Vagina (tissue), 2 donors: ENCODE data around the gene DACH1. TPM values are rescaled to one million over a fixed set of nuclear protein-coding genes. Genes with fewer than 3 reads are reported as not detected.

Experiments
- DNase-seq, 2 donors: peaks; one replicate each; pipeline ENCODE4 v3.0.0-alpha.2; 2017; ENCODE audit errors: extremely low spot score in 2 of 2
- H3K27ac ChIP-seq: fragments of 200-600 bp; sonication (generic); one replicate; pipeline ENCODE4 v1.5.1; 2019
- H3K27me3 ChIP-seq: fragments of 200-600 bp; sonication (generic); one replicate; pipeline ENCODE4 v1.5.1; 2019
- H3K36me3 ChIP-seq, 2 donors: fragments of 200-600 bp; sonication (generic); one replicate each; pipeline ENCODE4 v1.5.1; 2017 to 2019
- H3K4me1 ChIP-seq: fragments of 200-600 bp; sonication (generic); one replicate; pipeline ENCODE4 v1.5.1; 2019
- H3K4me3 ChIP-seq, 2 donors: fragments of 200-600 bp; sonication (generic); 1 replicate in 1 of 2; 2 replicates in 1 of 2; pipeline ENCODE4 v1.5.1; 2016 to 2019
- H3K9me3 ChIP-seq: fragments of 200-600 bp; sonication (generic); one replicate; pipeline ENCODE4 v1.5.1; 2019
- CTCF ChIP-seq, 3 experiments: fragments of 450-650 bp in 2 of 3; fragments of 200-600 bp in 1 of 3; sonication (generic) in 1 of 3; IDR thresholded peaks; one replicate each; pipeline ENCODE4 v1.5.1; 2017 to 2019; ENCODE audit warnings: antibody characterized with exemption in 3 of 3, mild to moderate bottlenecking in 2 of 3, moderate library complexity in 2 of 3
- POLR2A ChIP-seq, 2 donors: fragments of 450-650 bp; IDR thresholded peaks; one replicate each; pipeline ENCODE4 v1.6.1; 2017; ENCODE audit warnings: antibody characterized with exemption in 2 of 2, mild to moderate bottlenecking in 2 of 2, moderate library complexity in 2 of 2
- POLR2AphosphoS5 ChIP-seq, 2 donors: sonication (generic); formaldehyde crosslinking; IDR thresholded peaks; one replicate each; pipeline ENCODE4 v1.9.0; 2017; ENCODE audit warnings: antibody characterized with exemption in 2 of 2, mild to moderate bottlenecking in 2 of 2, low read depth in 1 of 2; ENCODE audit not compliant: insufficient read depth in 1 of 2
- intact Hi-C: fragments of 100-400 bp; cut with DNase I; formaldehyde crosslinking; loops from one replicate; pipeline ENCODE4 v1.15.1; 2023
- total RNA-seq: library from RNA; depleted of rRNA; stranded (reverse); fragments of >200 nt; gene quantifications from one replicate; pipeline ENCODE4 v1.2.3, GENCODE V29; 2016

DACH1 gene
- total RNA-seq, 1 donor from 2014 or later = 7.9 TPM

DNA sequence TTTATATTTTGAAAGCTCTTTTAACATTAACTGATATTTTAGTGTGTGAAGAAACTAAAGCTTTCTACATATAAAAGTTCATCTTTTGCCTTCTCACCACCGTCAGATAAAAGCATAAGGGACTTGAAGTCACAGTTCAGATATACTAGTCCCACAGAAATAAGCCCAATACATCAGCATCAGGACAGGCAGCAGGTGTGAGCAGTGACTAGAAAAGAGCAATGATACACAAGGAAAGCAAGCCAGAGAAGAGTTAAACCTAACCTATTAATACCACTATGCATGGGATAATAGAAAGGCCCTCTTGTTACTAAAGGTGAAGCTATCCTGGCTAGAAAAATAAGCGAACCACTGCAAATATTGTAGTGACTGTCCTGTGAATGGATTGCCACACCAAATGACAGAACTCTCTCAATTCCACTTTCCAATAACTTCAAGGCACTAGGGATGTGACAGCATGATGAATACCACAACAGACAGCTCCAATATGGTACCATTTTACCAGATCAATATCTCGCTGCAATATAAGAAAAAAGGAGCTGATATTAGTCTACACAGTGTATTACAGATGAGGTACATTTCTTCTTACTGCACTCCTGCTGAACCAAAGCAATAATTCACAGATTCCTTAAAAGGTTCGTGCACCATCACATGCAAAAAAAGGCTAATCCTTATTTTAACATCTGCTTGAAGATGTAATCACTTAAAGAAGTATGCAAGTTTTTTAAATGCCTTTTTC lies 114.1 kb downstream of the DACH1 start:
- TF ChIP-seq POLR2A (IDR thresholded peaks at IDR 0.05) (no peak), CTCF (IDR thresholded peaks at IDR 0.05) (no peak), POLR2AphosphoS5 (IDR thresholded peaks at IDR 0.05; ENCODE audit: insufficient read depth in 1 of 2, low read depth in 1 of 2) (no peak)
- Histone ChIP-seq H3K36me3 (no peaks in the 10 kb centered on the region), H3K9me3 (no peaks in the 10 kb centered on the region), H3K4me3 (no peak overlapping the region), H3K27me3 (no peaks in the 10 kb centered on the region), H3K27ac (no peak overlapping the region), H3K4me1 (no peaks in the 10 kb centered on the region)
- no peak for DNase-seq
- intact Hi-C loops = no loop called here

DNA sequence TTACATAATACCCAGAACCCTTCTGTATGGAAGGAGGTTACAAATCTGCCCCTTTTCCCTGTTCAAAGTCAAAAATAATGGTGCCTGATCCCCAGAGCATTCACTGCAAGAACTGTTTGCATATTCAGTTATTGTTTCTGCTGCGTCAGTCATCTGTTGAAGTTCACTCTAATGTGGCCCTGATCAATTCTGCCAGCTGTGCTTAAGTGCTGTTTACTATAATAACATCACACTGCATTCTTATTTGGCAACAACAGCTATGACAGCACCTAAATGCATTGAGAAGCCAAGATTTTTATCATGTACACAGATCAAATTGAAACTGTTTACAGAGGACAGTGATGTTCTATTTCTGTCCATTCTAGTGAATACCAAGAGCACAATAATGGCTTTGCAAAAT lies 115.9 kb downstream of the DACH1 start:
- intact Hi-C loops = no loop called here
- no peaks in the 10 kb centered on the region for H3K27me3 ChIP-seq
- no peaks in the 10 kb centered on the region for H3K9me3 ChIP-seq
- H3K27ac ChIP-seq = no peak overlapping the region
- no peaks in the 10 kb centered on the region for H3K4me1 ChIP-seq
- no peak overlapping the region for H3K4me3 ChIP-seq
- DNase-seq = no peak
- no peaks in the 10 kb centered on the region for H3K36me3 ChIP-seq
- TF ChIP-seq POLR2A (IDR thresholded peaks at IDR 0.05) (no peak), CTCF (IDR thresholded peaks at IDR 0.05) (no peak), POLR2AphosphoS5 (IDR thresholded peaks at IDR 0.05; ENCODE audit: insufficient read depth in 1 of 2, low read depth in 1 of 2) (no peak)

DNA sequence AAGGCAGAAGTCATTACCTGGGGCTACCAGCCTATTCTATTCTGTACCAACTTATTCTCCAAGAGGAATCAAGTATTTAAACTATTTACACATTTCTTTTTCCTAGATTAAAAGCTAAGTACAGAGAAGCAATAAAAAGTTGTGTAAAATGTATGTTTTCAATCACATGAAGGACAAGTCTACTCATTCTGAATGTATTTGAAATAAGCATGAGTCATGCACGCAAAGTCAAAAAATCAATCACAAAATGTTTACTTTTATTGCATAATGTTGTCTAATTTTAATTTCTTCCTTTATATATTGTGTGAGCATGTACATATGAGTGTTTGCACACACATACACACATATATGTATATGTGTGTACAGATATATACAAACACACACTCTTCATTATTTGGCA lies 136.7 kb downstream of the DACH1 start:
- H3K27ac ChIP-seq = no peak overlapping the region
- TF ChIP-seq POLR2A (IDR thresholded peaks at IDR 0.05) (no peak), POLR2AphosphoS5 (IDR thresholded peaks at IDR 0.05; ENCODE audit: insufficient read depth in 1 of 2, low read depth in 1 of 2) (no peak), CTCF (IDR thresholded peaks at IDR 0.05) (no peak)
- H3K4me1 ChIP-seq = no peaks in the 10 kb centered on the region
- H3K9me3 ChIP-seq = no peaks in the 10 kb centered on the region
- no peaks in the 10 kb centered on the region for H3K36me3 ChIP-seq
- intact Hi-C loops = no loop called here
- H3K27me3 ChIP-seq = no peaks in the 10 kb centered on the region
- DNase-seq = no peak
- H3K4me3 ChIP-seq = no peak overlapping the region

DNA sequence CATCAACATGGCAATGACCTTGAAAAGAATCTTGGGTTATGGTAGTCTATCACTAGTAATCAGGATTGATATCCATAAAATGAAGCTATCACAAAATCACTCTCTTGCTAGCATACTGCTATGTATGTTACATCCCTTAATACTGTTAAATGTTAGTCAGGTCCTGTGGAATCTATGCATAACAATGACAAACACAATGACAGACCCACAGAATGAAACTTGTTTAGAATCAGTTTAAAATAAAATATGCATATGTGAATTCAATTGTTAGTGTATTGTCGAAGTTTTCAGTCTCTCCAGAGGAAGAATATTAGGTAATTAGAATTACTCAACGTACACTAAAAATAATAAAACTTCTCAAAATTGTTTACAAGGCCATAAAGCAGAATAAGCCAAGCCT lies 137.6 kb downstream of the DACH1 start:
- no peak for DNase-seq
- H3K27ac ChIP-seq = no peak overlapping the region
- no peaks in the 10 kb centered on the region for H3K4me1 ChIP-seq
- no peaks in the 10 kb centered on the region for H3K9me3 ChIP-seq
- H3K36me3 ChIP-seq = no peaks in the 10 kb centered on the region
- no peak for TF ChIP-seq CTCF (IDR thresholded peaks at IDR 0.05)
- TF ChIP-seq POLR2AphosphoS5 (IDR thresholded peaks at IDR 0.05; ENCODE audit: insufficient read depth in 1 of 2, low read depth in 1 of 2) = no peak
- no peak for TF ChIP-seq POLR2A (IDR thresholded peaks at IDR 0.05)
- no peak overlapping the region for H3K4me3 ChIP-seq
- H3K27me3 ChIP-seq = no peaks in the 10 kb centered on the region
- intact Hi-C loops = no loop called here

DNA sequence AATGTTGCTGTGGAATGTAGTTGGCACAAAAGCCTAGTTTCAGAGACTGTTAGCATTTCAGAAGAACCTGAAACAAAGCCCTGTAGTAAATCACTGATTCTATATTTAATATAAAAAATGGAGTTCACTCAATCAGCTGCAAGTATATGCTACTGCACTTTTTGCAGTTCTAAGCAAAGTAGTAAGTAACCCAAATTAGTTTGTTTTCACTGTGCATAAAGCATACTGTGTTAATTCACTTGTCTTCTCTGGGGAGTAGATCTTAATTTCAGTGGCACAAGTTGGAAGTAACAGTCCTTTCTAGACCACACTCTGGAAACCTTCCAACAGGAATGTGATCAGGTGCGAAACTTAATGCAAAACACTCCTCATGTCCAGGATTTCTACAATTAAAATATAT lies 139.3 kb downstream of the DACH1 start:
- TF ChIP-seq POLR2A (IDR thresholded peaks at IDR 0.05) (no peak), POLR2AphosphoS5 (IDR thresholded peaks at IDR 0.05; ENCODE audit: insufficient read depth in 1 of 2, low read depth in 1 of 2) (no peak), CTCF (IDR thresholded peaks at IDR 0.05) (no peak)
- Histone ChIP-seq H3K4me3 (no peak overlapping the region), H3K4me1 (no peaks in the 10 kb centered on the region), H3K27me3 (no peaks in the 10 kb centered on the region), H3K36me3 (no peaks in the 10 kb centered on the region), H3K27ac (no peak overlapping the region), H3K9me3 (no peaks in the 10 kb centered on the region)
- no peak for DNase-seq
- intact Hi-C loops = no loop called here
